Osteocyte (in vitro differentiated cells): ENCODE results near the gene APLN. TPM values are rescaled to one million over a fixed set of nuclear protein-coding genes. Genes with fewer than 3 reads are reported as not detected.

Experiments used
- DNase-seq: peaks from one replicate; pipeline ENCODE4 v3.0.0; 2021; ENCODE audit warnings: mixed read lengths; ENCODE audit not compliant: unreplicated experiment; ENCODE audit errors: extremely low spot score
- H3K27ac Mint-ChIP-seq: one replicate; pipeline ENCODE4 v1.8.0; 2021; ENCODE audit warnings: mild to moderate bottlenecking, mixed read lengths; ENCODE audit not compliant: unreplicated experiment
- H3K27me3 Mint-ChIP-seq: one replicate; pipeline ENCODE4 v1.8.0; 2021; ENCODE audit warnings: mixed read lengths; ENCODE audit not compliant: unreplicated experiment
- H3K36me3 Mint-ChIP-seq: one replicate; pipeline ENCODE4 v1.8.0; 2021; ENCODE audit warnings: mixed read lengths; ENCODE audit not compliant: unreplicated experiment
- H3K4me1 Mint-ChIP-seq: one replicate; pipeline ENCODE4 v1.8.0; 2021; ENCODE audit warnings: mixed read lengths; ENCODE audit not compliant: unreplicated experiment
- H3K4me3 Mint-ChIP-seq: one replicate; pipeline ENCODE4 v1.8.0; 2021; ENCODE audit warnings: mild to moderate bottlenecking, moderate library complexity, mixed read lengths; ENCODE audit not compliant: unreplicated experiment
- H3K9me3 Mint-ChIP-seq: one replicate; pipeline ENCODE4 v1.8.0; 2021; ENCODE audit warnings: mixed read lengths; ENCODE audit not compliant: unreplicated experiment
- CTCF ChIP-seq: fragments of 200-600 bp; sonication (generic); IDR thresholded peaks from 2 replicates; pipeline ENCODE4 v1.5.0; 2021; ENCODE audit warnings: antibody characterized with exemption, mild to moderate bottlenecking, moderate library complexity
- total RNA-seq: library from RNA; stranded (reverse); gene quantifications from 2 replicates; pipeline ENCODE4 v1.2.1, GENCODE V29; 2021

APLN gene
- total RNA-seq, 1 donor from 2014 or later = 0.38 TPM

DNA sequence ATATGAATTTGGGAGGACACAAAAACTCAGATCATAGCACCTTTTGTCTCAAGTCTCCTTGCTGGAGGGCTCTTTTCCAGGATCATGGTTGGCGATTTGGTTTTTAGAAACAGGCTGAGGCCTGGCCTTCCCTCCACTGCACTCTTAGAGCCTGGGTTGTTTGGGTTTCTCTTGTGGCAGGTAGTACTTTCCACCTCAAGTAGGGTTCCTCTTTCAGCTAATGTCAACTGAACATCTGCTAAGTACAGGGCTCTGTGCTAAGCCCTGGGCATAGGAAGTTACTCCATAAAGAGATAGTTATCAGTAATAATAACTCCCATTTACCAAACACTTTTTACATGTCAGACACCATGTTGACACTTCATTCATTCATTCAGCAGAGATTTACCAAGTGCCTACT lies 28.2 kb upstream of the APLN start:
- no peaks in the 10 kb centered on the region for H3K36me3 Mint-ChIP-seq
- H3K27ac Mint-ChIP-seq = no peak overlapping the region
- TF ChIP-seq CTCF = no peak
- H3K27me3 Mint-ChIP-seq = no peaks in the 10 kb centered on the region
- H3K4me3 Mint-ChIP-seq = no peak overlapping the region
- no peak for DNase-seq
- no peaks in the 10 kb centered on the region for H3K9me3 Mint-ChIP-seq
- H3K4me1 Mint-ChIP-seq = peaks cover 8% of the 10 kb centered on the region

DNA sequence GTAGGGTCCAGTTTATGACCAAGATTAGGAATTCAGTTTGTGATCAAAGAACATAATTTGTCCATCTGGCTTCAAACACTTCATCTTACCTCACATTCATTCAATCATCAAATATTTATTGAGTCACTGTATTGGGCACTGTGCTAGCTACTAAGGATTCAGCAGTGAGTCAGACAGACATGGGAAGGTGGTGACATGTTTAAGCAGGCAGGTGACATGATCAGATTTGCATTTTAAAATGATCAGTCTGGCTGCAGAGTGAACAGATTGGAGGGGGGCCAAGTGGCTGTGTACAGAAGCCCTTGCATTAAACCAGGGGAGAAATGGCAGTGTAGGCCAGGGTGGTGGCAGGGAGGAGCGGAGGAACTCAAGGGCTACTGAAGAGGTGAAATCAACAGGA lies 25.1 kb upstream of the APLN start:
- Mint-ChIP-seq H3K4me3 (no peak overlapping the region), H3K9me3 (no peaks in the 10 kb centered on the region), H3K27me3 (peaks cover 4% of the 10 kb centered on the region), H3K36me3 (no peaks in the 10 kb centered on the region), H3K27ac (no peak overlapping the region), H3K4me1 (peaks cover 8% of the 10 kb centered on the region)
- DNase-seq = peak; percentile 23
- TF ChIP-seq CTCF = no peak

GRCh38 chrX:129678614-129679195 lies 23.9 kb upstream of the APLN start:
- Mint-ChIP-seq H3K9me3 (peaks cover 4% of the 10 kb centered on the region), H3K4me3 (no peak overlapping the region), H3K27ac (no peak overlapping the region), H3K36me3 (no peaks in the 10 kb centered on the region), H3K4me1 (peaks cover 8% of the 10 kb centered on the region), H3K27me3 (peaks cover 4% of the 10 kb centered on the region)
- peak; percentile 64 for DNase-seq
- no peak for TF ChIP-seq CTCF

GRCh38 chrX:129667412-129667811 lies 12.7 kb upstream of the APLN start:
- Mint-ChIP-seq H3K36me3 (peaks cover 3% of the 10 kb centered on the region), H3K4me1 (peaks cover 41% of the 10 kb centered on the region), H3K9me3 (peaks cover 24% of the 10 kb centered on the region), H3K4me3 (no peak overlapping the region), H3K27ac (peak overlapping the region; percentile 3), H3K27me3 (no peaks in the 10 kb centered on the region)
- DNase-seq = no peak
- no peak for TF ChIP-seq CTCF

GRCh38 chrX:129665916-129666644 lies 11.3 kb upstream of the APLN start:
- H3K27ac Mint-ChIP-seq = peak overlapping the region; percentile 77
- peaks cover 24% of the 10 kb centered on the region for H3K9me3 Mint-ChIP-seq
- peaks cover 42% of the 10 kb centered on the region for H3K4me1 Mint-ChIP-seq
- H3K4me3 Mint-ChIP-seq = no peak overlapping the region
- DNase-seq = peak; percentile 80
- peaks cover 3% of the 10 kb centered on the region for H3K36me3 Mint-ChIP-seq
- no peak for TF ChIP-seq CTCF
- H3K27me3 Mint-ChIP-seq = no peaks in the 10 kb centered on the region
